ENCODE measurements around the gene ZNF660. TPM values are rescaled to one million over a fixed set of nuclear protein-coding genes. Genes with fewer than 3 reads are reported as not detected.
"Not testable (repeated sequence)": the region's sequence is repeated elsewhere in the genome, so short reads cannot be mapped to it uniquely, and the experiment has no call there.

ZNF660 gene
- total RNA-seq, result 0.07 and 0.32 TPM in 2 replicates

DNA sequence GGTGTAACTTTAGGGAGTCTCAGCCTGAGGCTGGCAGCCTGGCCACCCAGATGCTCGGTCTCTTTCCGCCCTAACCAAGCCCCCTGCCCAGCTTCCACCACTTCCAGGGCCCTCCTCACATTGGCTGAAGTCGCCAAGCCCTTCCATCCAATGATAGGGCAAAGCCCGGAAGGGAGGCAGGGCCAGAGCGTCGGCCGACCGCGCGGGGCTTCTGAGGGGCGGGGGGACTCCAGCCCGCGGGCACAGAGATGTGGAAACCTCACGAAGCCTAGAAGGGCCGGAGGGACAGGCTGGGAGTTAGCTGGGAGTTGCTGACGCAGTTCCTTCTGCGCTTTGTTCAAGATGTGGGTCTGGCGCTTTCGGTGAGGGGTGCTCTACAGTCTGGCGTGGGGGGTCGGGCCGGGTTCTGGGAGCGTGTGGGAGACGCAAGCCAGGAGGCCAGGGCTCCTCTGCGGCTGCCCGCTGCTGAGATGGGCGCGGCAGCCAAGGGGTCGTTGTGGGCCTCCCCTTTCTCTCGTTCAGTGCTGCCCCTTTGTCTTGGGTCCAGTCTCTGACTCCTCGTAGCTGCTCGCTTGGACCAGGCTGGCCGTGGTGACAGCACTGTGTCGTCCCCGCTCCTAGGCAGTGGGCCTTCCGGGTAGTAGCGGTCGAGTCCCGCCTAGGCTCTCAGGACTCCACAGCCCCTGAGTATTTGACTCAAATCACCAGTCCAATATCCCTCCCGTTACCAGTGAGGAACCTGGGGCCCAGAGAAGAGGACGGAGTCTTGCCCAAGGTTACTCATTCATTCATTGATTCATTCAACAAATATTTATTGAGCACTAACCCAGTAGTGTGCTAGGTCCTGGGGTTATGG is at the start of gene ZNF660:
Gene ZNF660 (plus strand): TSS at position 319 of the 856 bp plus-strand sequence. CDS start 9,230 bp downstream, outside the sequence.
- no peaks in the 10 kb centered on the region for H3K4me1 Mint-ChIP-seq (ENCODE audit: low read depth)

DNA sequence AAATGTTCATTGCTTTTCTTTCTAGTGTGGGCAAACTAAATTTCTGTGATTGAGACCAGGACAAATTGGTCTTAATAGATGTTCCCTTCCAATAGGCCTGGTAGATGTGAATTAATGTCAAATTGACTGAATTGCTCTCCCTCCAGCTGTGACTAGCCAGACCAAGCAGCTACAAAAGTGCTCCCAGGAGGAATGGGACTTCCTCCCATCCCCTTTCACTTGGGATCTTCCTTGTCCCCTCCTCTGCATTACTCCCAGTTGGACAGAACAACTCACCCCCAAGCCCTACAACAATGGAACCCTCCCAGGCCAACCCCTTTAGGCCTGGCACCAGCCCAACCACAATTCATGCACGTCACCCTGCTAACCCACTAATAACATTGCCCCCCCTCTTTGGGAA is 49.4 kb upstream of the ZNF660 start:
- H3K4me3 Mint-ChIP-seq (ENCODE audit: low read depth), result no peak overlapping the region
- H3K36me3 Mint-ChIP-seq (ENCODE audit: low read depth), result no peaks in the 10 kb centered on the region
- intact Hi-C loops (cut with micrococcal nuclease), result loop anchor here (10.0 kb wide), 2 partner anchors 89 to 499 kb away; partner anchors contain the start of gene ZNF197
- H3K4me1 Mint-ChIP-seq (ENCODE audit: low read depth), result no peaks in the 10 kb centered on the region
- H3K27me3 Mint-ChIP-seq (ENCODE audit: low read depth), result peaks cover 10% of the 10 kb centered on the region
- DNase-seq (ENCODE audit: low spot score), result no peak
- no peak overlapping the region for H3K27ac Mint-ChIP-seq
- no peaks in the 10 kb centered on the region for H3K9me3 Mint-ChIP-seq

More for the DNA sequence above, at the start of gene ZNF660:
- H3K4me3 Mint-ChIP-seq (ENCODE audit: low read depth), result no peak within 1 kb of the TSS
- intact Hi-C loops (cut with micrococcal nuclease), result no loop called here
- no peak within 1 kb of the TSS for H3K27ac Mint-ChIP-seq
- H3K36me3 Mint-ChIP-seq (ENCODE audit: low read depth), result no peaks in the 10 kb centered on the region
- no peak for DNase-seq (ENCODE audit: low spot score)
- peaks cover 9% of the 10 kb centered on the region for H3K27me3 Mint-ChIP-seq (ENCODE audit: low read depth)
- peaks cover 19% of the 10 kb centered on the region for H3K9me3 Mint-ChIP-seq

DNA sequence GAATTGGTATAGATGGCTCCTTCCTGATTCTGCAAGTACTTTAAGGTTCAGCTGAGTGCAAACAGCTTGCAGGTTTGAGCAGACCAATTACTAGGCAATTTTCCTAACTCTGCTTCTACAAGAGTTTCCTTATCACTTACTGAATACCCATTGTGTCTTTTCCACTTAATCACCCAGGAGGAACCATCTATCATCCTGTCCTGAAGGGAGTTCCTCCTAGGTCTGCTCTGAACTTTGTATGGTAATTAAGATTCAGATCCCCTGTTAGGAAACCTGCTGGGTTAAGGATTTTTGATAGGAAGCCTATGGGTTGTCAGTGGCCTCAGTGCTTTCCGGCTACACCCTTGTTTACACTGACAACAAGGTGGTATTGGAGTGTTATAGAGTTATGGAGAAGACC is 40.0 kb upstream of the ZNF660 start:
- intact Hi-C loops (cut with micrococcal nuclease); H3K4me3 Mint-ChIP-seq (ENCODE audit: low read depth); H3K27ac Mint-ChIP-seq; H3K36me3 Mint-ChIP-seq (ENCODE audit: low read depth); H3K27me3 Mint-ChIP-seq (ENCODE audit: low read depth); H3K9me3 Mint-ChIP-seq; H3K4me1 Mint-ChIP-seq (ENCODE audit: low read depth); DNase-seq (ENCODE audit: low spot score): not testable (repeated sequence)

DNA sequence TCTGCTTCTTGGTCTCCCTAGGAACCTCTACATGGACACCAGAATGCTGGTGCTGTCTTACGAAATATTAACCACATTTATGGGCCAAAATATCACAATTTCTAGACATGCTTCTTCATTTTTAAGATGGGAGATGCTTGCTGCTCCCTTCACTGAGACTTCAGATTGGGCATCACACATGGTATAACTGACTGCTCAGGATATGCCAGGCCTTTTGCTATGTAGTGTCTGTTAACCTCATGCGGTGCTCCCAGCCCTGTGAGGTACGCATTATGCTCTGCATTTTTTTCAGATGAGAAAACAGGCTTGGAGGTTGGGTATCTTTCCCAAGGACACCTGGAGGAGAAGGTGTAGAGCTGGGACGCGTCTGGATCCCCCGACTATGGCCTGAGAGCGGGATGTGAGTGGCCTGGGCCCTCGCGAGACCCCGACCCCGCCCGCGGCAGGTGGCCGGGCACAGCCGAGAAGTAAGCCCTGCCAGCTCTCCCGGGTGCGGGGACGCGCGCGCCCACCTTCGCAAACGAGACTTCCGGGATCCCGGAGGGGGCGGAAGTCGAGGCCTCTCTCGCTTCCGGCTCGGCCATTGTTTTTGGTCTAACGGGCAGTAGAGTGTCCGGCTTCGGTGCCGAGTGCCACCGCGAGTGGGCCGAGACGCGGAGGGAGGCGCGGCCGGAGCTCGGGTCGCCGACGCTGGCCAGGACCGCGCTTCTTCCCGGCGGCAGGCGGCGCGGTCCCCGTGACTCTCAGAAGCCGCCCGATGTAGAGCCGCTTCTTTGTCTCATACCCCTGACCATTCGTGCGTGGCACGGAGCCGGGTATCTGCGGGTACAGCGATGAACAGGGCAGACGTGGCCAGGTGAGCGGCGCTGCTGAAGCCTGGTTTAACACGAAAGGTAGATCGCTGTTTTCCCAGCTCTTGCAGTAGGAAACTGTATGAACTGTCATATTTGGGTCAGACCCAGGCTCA is 29.9 kb upstream of the ZNF660 start, which contains the start of gene ZKSCAN7:
Gene ZKSCAN7 (plus strand): TSS at position 568 of the 967 bp plus-strand sequence. CDS start 1,855 bp downstream, outside the sequence.
- DNase-seq (ENCODE audit: low spot score), result peak; percentile 18
- Mint-ChIP-seq H3K4me3 (ENCODE audit: low read depth) (peak within 1 kb of the TSS; percentile 83), H3K4me1 (ENCODE audit: low read depth) (peaks cover 9% of the 10 kb centered on the region), H3K27ac (no peak within 1 kb of the TSS), H3K36me3 (ENCODE audit: low read depth) (peaks cover 15% of the 10 kb centered on the region), H3K27me3 (ENCODE audit: low read depth) (peaks cover 2% of the 10 kb centered on the region), H3K9me3 (peaks cover 24% of the 10 kb centered on the region)
- intact Hi-C loops (cut with micrococcal nuclease), result no loop called here

DNA sequence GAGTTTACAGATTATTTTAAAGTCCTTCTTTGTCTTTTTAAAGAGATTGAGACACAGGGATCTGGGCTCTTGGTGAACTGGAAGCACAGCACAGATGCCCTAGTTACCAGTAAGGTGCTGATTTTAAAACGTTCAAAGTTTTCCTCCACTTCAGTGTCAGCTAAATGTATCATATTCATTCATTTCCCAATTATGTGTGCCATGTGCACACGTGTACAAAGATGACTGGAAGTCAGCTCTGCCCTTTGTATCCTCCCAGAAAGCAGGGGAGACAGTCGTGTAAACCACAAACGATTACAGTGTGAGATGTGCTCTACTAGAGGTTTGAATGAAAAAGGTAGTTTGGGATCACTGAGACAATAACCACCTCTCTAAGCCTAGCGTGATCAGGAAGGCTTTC is 29.0 kb upstream of the ZNF660 start:
- H3K36me3 Mint-ChIP-seq (ENCODE audit: low read depth), result peaks cover 15% of the 10 kb centered on the region
- peaks cover 9% of the 10 kb centered on the region for H3K4me1 Mint-ChIP-seq (ENCODE audit: low read depth)
- H3K27ac Mint-ChIP-seq, result no peak overlapping the region
- DNase-seq (ENCODE audit: low spot score), result no peak
- H3K4me3 Mint-ChIP-seq (ENCODE audit: low read depth), result peak overlapping the region; percentile 83
- peaks cover 2% of the 10 kb centered on the region for H3K27me3 Mint-ChIP-seq (ENCODE audit: low read depth)
- H3K9me3 Mint-ChIP-seq, result peaks cover 27% of the 10 kb centered on the region
- intact Hi-C loops (cut with micrococcal nuclease), result no loop called here

DNA sequence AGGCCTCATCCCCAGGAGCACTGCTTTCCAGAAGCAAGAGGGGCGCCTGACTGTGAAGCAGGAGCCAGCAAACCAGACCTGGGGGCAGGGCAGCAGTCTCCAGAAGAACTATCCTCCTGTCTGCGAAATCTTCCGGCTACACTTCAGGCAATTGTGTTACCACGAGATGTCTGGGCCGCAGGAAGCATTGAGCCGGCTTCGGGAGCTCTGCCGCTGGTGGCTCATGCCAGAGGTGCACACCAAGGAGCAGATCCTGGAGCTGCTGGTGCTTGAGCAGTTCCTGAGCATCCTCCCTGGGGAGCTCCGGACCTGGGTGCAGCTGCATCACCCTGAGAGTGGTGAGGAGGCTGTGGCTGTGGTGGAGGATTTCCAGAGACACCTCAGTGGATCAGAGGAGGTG is 27.7 kb upstream of the ZNF660 start:
- peaks cover 9% of the 10 kb centered on the region for H3K4me1 Mint-ChIP-seq (ENCODE audit: low read depth)
- H3K36me3 Mint-ChIP-seq (ENCODE audit: low read depth), result peaks cover 22% of the 10 kb centered on the region
- no peak overlapping the region for H3K27ac Mint-ChIP-seq
- H3K27me3 Mint-ChIP-seq (ENCODE audit: low read depth), result no peaks in the 10 kb centered on the region
- DNase-seq (ENCODE audit: low spot score), result no peak
- intact Hi-C loops (cut with micrococcal nuclease), result no loop called here
- H3K4me3 Mint-ChIP-seq (ENCODE audit: low read depth), result no peak overlapping the region
- H3K9me3 Mint-ChIP-seq, result peaks cover 36% of the 10 kb centered on the region

DNA sequence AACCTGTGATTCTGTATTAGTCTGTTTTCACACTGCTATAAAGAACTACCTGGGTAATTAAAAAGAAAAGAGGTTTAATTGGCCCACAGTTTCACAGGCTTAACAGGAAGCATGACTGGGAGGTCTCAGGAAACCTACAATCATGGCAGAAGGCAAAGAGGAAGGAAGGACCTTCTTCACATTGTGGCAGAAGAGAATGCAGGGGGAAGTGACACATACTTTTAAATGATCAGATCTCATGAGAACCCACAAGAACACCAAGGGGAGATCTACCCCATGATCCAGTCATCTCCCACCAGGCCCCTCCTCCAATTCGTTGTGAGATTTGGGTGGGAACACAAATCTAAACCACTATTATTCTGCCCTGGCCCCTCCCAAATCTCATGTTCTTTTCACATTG is 23.7 kb upstream of the ZNF660 start:
- Mint-ChIP-seq H3K36me3 (ENCODE audit: low read depth) (peaks cover 11% of the 10 kb centered on the region), H3K9me3 (peaks cover 44% of the 10 kb centered on the region), H3K4me3 (ENCODE audit: low read depth) (no peak overlapping the region), H3K4me1 (ENCODE audit: low read depth) (no peaks in the 10 kb centered on the region), H3K27ac (no peak overlapping the region), H3K27me3 (ENCODE audit: low read depth) (no peaks in the 10 kb centered on the region)
- DNase-seq (ENCODE audit: low spot score), result no peak
- intact Hi-C loops (cut with micrococcal nuclease), result no loop called here

DNA sequence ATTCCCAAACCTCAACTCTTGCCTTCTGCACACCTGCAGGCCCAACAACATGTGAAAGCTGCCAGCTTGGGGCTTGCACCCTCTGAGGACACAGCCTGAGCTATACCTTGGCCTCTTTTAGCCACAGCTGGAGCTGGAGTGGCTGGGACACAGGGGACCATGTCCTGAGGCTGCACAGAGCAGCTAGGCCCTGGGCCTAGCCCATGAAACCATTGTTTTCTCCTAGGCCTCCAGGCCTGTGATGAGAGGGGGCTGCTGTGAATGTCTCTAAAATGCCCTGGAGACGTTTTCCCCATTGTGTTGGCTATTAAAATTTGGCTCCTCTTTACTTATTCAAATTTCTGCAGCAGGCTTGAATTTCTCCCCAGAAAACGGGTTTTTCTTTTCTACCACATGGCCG is 22.6 kb upstream of the ZNF660 start:
- intact Hi-C loops (cut with micrococcal nuclease), result no loop called here
- DNase-seq (ENCODE audit: low spot score), result no peak
- H3K4me3 Mint-ChIP-seq (ENCODE audit: low read depth), result no peak overlapping the region
- no peaks in the 10 kb centered on the region for H3K27me3 Mint-ChIP-seq (ENCODE audit: low read depth)
- H3K27ac Mint-ChIP-seq, result no peak overlapping the region
- H3K36me3 Mint-ChIP-seq (ENCODE audit: low read depth), result peaks cover 11% of the 10 kb centered on the region
- peaks cover 45% of the 10 kb centered on the region for H3K9me3 Mint-ChIP-seq
- H3K4me1 Mint-ChIP-seq (ENCODE audit: low read depth), result no peaks in the 10 kb centered on the region

DNA sequence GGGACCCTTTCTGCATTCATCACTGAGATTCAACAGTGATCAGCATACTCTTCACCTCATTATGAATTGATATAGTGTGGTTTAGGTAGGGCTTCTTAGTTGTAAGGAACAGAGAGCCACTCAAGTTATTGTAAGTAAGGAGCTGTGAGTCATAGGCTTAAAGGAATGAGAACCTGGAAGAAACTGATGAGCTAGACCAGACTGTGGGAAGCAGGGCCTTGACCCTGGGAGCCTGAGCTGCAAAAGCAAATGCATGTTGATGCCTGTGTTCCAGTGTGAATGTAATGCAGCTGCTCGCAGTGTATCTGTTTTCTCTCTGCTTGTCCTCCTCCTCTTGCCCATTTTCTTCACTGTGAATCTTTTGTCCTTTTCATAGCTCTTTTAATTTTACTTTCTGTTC is 16.2 kb upstream of the ZNF660 start:
- no peak overlapping the region for H3K4me3 Mint-ChIP-seq (ENCODE audit: low read depth)
- intact Hi-C loops (cut with micrococcal nuclease), result no loop called here
- no peaks in the 10 kb centered on the region for H3K27me3 Mint-ChIP-seq (ENCODE audit: low read depth)
- H3K36me3 Mint-ChIP-seq (ENCODE audit: low read depth), result peaks cover 17% of the 10 kb centered on the region
- H3K9me3 Mint-ChIP-seq, result peaks cover 61% of the 10 kb centered on the region
- no peak for DNase-seq (ENCODE audit: low spot score)
- H3K4me1 Mint-ChIP-seq (ENCODE audit: low read depth), result no peaks in the 10 kb centered on the region
- H3K27ac Mint-ChIP-seq, result no peak overlapping the region

DNA sequence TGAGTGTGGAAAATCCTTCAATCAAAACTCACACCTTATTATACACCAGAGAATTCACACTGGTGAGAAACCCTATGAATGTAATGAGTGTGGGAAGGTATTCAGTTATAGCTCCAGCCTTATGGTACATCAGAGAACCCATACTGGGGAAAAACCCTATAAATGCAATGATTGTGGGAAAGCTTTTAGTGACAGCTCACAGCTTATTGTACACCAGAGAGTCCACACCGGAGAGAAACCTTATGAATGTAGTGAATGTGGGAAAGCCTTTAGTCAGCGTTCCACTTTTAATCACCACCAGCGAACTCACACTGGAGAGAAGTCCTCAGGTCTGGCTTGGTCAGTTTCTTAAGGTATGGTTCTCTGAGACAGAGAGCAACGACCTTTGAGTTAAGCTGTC is 13.7 kb upstream of the ZNF660 start:
- H3K4me3 Mint-ChIP-seq (ENCODE audit: low read depth), result no peak overlapping the region
- H3K36me3 Mint-ChIP-seq (ENCODE audit: low read depth), result peaks cover 12% of the 10 kb centered on the region
- no peaks in the 10 kb centered on the region for H3K4me1 Mint-ChIP-seq (ENCODE audit: low read depth)
- no peaks in the 10 kb centered on the region for H3K27me3 Mint-ChIP-seq (ENCODE audit: low read depth)
- H3K9me3 Mint-ChIP-seq, result peaks cover 56% of the 10 kb centered on the region
- intact Hi-C loops (cut with micrococcal nuclease), result no loop called here
- H3K27ac Mint-ChIP-seq, result no peak overlapping the region
- DNase-seq (ENCODE audit: low spot score), result no peak

DNA sequence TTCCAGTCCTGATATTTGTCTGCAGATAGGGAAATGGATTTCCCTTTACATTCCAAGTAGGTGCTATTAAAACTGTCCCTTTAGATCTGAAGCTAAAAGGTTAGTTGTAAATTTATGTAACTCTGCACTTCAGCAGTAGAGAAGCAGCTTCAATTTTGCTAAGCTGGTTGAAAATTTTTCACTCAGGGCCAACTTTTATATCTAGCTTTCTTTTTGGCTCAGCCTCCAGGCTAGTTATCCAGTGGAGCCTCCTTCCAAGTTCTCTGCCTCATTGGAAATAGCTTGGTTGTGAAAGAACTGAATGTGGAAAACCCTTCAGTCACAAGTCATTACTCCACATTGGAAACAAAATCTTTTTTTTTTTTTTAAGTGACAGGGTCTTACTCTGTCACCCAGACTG is 8.2 kb upstream of the ZNF660 start:
- Mint-ChIP-seq H3K9me3 (peaks cover 42% of the 10 kb centered on the region), H3K27ac (no peak overlapping the region), H3K4me1 (ENCODE audit: low read depth) (no peaks in the 10 kb centered on the region), H3K27me3 (ENCODE audit: low read depth) (no peaks in the 10 kb centered on the region), H3K4me3 (ENCODE audit: low read depth) (no peak overlapping the region), H3K36me3 (ENCODE audit: low read depth) (no peaks in the 10 kb centered on the region)
- intact Hi-C loops (cut with micrococcal nuclease), result no loop called here
- DNase-seq (ENCODE audit: low spot score), result no peak

DNA sequence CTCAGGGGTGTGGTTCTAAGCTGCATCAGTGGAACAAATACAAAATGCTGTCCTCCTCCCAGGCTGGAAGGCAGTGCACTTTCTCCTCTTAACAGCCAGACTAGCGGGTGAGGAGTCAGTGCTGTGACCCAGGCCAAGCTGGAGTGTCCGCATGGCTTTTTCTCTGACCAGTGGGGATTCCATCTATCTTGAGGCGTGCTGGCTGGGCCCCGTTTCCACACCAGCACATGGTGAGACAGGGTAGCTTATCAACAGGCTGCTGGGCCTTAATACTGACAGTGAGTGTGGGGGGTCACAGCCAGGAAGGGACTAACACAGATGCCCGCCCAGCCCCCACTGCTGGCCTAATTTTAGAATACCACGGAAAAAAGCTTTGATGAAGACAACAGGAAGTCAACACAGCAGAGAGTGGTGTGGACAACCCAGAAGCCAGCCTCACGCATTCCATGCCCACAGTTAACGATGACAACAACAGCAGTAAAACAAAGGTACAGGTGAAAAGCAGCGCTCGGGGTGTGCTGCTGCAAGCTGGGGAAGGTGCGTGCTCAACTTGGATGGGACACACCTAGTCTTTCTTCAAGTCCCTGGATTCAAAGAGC is 7.3 kb upstream of the ZNF660 start:
- H3K4me1 Mint-ChIP-seq (ENCODE audit: low read depth); H3K4me3 Mint-ChIP-seq (ENCODE audit: low read depth); H3K27me3 Mint-ChIP-seq (ENCODE audit: low read depth); DNase-seq (ENCODE audit: low spot score); intact Hi-C loops (cut with micrococcal nuclease); H3K36me3 Mint-ChIP-seq (ENCODE audit: low read depth); H3K27ac Mint-ChIP-seq: not testable (repeated sequence)
- peaks cover 34% of the 10 kb centered on the region for H3K9me3 Mint-ChIP-seq
